ENCODE results near the gene PXDC1. TPM values are rescaled to one million over a fixed set of nuclear protein-coding genes. Genes with fewer than 3 reads are reported as not detected.
A peak's percentile ranks its signal among the peaks of the same experiment; 100 is the strongest.
"Not testable (repeated sequence)": the region's sequence is repeated elsewhere in the genome, so short reads cannot be mapped to it uniquely, and the experiment has no call there.

PXDC1 gene
- total RNA-seq, 2 donors from 2014 or later: 0.94 to 7.2 TPM

- H3K9me3 Mint-ChIP-seq: peaks cover 0 to 2% of the 10 kb centered on the region in 2 donors
- no peak for ATAC-seq (replicated peaks in 1 of 2)
- no peak overlapping the region for H3K27ac Mint-ChIP-seq
- no peaks in the 10 kb centered on the region for H3K4me1 Mint-ChIP-seq (ENCODE audit: low read depth)
- H3K4me3 Mint-ChIP-seq: no peak overlapping the region
- peaks cover 21% of the 10 kb centered on the region for H3K27me3 Mint-ChIP-seq (ENCODE audit: low read depth)
- H3K36me3 Mint-ChIP-seq (ENCODE audit: insufficient read depth in 2 of 2): no peaks in the 10 kb centered on the region
- peak in 1 of 2 donors; percentile 7 for DNase-seq
These were observed 25.5 kb upstream of the PXDC1 start for GRCh38 chr6:3776881-3777507.

- Mint-ChIP-seq H3K4me1 (ENCODE audit: low read depth) (no peaks in the 10 kb centered on the region), H3K9me3 (peaks cover 0 to 2% of the 10 kb centered on the region in 2 donors), H3K36me3 (ENCODE audit: insufficient read depth in 2 of 2) (no peaks in the 10 kb centered on the region), H3K4me3 (no peak overlapping the region), H3K27me3 (ENCODE audit: low read depth) (peaks cover 24% of the 10 kb centered on the region), H3K27ac (no peak overlapping the region)
- DNase-seq (no peak), ATAC-seq (replicated peaks in 1 of 2) (no peak)
These were observed 24.3 kb upstream of the PXDC1 start for GRCh38 chr6:3775847-3776246.

DNA sequence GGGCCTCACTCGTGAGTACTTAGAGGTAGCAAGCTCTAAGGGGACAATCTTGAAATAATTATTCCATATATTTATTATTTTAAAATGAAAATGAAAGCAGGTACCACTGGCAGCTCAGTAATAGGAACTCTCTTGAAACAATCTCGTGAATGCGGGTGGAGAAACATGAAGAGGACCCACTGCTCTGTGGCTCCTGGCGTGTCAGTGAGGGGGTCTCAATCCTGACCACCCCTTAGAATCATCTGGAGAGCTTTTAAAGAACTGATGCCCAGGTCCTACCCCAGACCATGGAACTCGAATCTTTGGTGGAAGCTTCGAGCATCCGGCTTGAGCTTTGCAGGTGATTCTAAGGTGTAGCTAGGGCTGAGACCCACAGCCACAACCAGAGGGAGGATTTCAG lies 23.9 kb upstream of the PXDC1 start:
- H3K4me3 Mint-ChIP-seq: no peak overlapping the region
- H3K9me3 Mint-ChIP-seq: peaks cover 0 to 2% of the 10 kb centered on the region in 2 donors
- peaks cover 24% of the 10 kb centered on the region for H3K27me3 Mint-ChIP-seq (ENCODE audit: low read depth)
- no peaks in the 10 kb centered on the region for H3K36me3 Mint-ChIP-seq (ENCODE audit: insufficient read depth in 2 of 2)
- H3K27ac Mint-ChIP-seq: no peak overlapping the region
- DNase-seq (no peak), ATAC-seq (replicated peaks in 1 of 2) (no peak)
- no peaks in the 10 kb centered on the region for H3K4me1 Mint-ChIP-seq (ENCODE audit: low read depth)

DNA sequence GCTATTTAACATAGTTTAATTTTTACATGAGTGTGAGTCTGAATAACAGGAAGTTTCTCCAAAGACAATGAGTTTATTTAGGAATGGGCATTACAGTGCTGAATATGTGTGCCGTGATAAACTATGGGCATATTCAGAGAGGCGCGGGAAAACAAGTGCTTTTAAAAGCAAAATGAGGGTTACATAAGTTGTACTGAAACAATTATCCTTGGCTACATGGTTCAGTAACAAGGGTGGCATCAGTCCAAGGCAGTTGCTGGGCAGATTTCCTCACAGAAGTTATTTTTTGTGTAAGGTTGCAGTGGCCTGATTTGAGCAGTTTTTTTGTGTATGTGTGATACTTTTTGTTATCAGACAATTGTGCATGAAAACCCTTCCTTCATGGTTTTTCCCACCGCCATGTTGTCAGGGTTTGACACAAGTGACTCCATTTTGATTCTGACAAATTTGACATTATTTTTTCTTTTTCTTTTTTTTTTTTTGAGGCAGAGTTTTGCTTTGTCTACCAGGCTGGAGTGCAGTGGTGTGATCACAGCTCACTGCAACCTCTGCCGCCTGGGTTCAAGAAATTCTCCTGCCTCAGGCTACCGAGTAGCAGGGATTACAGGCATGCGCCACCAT lies 22.3 kb upstream of the PXDC1 start:
- Mint-ChIP-seq H3K4me1 (ENCODE audit: low read depth) (peaks cover 13% of the 10 kb centered on the region), H3K4me3 (no peak overlapping the region), H3K27me3 (ENCODE audit: low read depth) (peaks cover 32% of the 10 kb centered on the region), H3K27ac (no peak overlapping the region), H3K9me3 (peaks cover 0 to 2% of the 10 kb centered on the region in 2 donors), H3K36me3 (ENCODE audit: insufficient read depth in 2 of 2) (no peaks in the 10 kb centered on the region)
- no peak for ATAC-seq (replicated peaks in 1 of 2)
- no peak for DNase-seq

DNA sequence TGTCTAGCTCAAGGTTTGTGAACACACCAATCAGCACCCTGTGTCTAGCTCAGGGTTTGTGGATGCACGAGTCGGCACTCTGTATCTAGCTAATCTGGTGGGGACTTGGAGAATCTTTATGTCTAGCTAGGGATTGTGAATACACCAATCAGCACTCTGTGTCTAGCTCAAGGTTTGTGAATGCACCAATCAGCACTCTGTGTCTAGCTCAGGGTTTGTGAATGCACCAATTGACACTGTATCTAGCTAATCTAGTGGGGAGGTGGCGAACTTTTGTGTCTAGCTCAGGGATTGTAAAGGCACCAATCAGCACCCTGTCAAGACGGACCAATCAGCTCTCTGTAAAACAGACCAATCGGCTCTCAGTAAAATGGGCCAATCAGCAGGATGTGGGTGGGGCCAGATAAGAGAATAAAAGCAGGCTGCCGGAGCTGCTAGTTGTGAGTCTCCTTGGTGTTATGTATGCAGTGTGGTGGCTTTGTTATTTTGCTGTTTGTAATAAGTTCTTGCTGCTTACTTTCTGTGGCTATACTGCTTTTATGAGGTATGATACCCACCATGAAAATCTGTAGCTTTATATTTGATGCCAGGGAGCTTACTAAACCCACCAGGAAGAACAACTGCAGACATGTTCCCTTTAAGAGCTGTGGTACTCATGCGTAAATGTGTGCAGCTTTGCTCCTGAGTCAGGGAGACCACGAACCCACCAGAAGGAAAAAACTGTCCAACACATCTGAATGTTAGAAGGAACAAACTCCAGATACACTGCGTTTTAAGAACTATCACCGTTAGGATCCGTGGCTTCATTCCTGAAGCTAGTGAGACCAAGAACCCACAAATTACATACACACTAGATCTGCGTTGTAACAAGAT lies 20.9 kb upstream of the PXDC1 start:
- not testable (repeated sequence) for H3K36me3 Mint-ChIP-seq (ENCODE audit: insufficient read depth in 2 of 2); H3K27ac Mint-ChIP-seq; ATAC-seq (replicated peaks in 1 of 2); H3K4me3 Mint-ChIP-seq; H3K9me3 Mint-ChIP-seq; DNase-seq
- Mint-ChIP-seq H3K27me3 (ENCODE audit: low read depth) (peaks cover 40% of the 10 kb centered on the region), H3K4me1 (ENCODE audit: low read depth) (peaks cover 13% of the 10 kb centered on the region)

DNA sequence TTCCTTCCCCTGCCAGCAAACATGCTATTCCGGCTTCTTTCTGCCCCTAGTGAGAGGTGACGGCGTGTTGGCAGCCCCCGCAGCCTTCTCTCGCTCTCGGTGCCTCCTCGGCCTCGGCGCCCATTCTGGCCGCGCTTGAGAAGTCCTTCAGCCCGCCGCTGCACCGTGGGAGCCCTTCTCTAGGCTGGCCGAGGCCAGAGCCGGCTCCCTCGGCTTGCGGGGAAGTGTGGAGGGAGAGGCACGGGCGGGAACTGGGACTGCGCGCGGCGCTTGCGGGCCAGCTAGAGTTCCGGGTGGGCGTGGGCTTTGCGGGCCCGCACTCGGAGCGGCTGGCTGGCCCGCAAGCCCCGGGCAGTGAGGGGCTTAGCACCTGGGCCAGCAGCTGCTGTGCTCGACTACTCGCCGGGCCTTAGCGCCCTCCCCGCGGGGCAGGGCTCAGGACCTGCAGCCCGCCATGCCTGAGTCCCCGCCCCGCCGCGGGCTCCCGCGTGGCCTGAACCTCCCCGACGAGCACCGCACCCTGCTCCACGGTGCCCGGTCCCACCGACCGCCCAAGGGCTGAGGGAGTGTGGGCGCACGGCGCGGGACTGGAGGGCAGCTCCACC lies 20.0 kb upstream of the PXDC1 start:
- Mint-ChIP-seq H3K27ac (no peak overlapping the region), H3K4me3 (no peak overlapping the region), H3K9me3 (no peaks in the 10 kb centered on the region), H3K36me3 (ENCODE audit: insufficient read depth in 2 of 2) (no peaks in the 10 kb centered on the region), H3K4me1 (ENCODE audit: low read depth) (peaks cover 13% of the 10 kb centered on the region), H3K27me3 (ENCODE audit: low read depth) (peaks cover 35% of the 10 kb centered on the region)
- no peak for ATAC-seq (replicated peaks in 1 of 2)
- no peak for DNase-seq

- Mint-ChIP-seq H3K4me3 (peak overlapping the region; percentile 50 to 82), H3K9me3 (no peaks in the 10 kb centered on the region), H3K27ac (peak overlapping the region; percentile 85), H3K36me3 (ENCODE audit: insufficient read depth in 2 of 2) (no peaks in the 10 kb centered on the region), H3K4me1 (ENCODE audit: low read depth) (peaks cover 13% of the 10 kb centered on the region), H3K27me3 (ENCODE audit: low read depth) (peaks cover 39% of the 10 kb centered on the region)
- peak; percentile 24 to 74 for ATAC-seq (replicated peaks in 1 of 2)
- peak in 1 of 2 donors; percentile 19 for DNase-seq
These were observed 18.7 kb upstream of the PXDC1 start for GRCh38 chr6:3770023-3770720.

GRCh38 chr6:3769610-3770009 lies 18.1 kb upstream of the PXDC1 start:
- ATAC-seq (replicated peaks in 1 of 2) (peak; percentile 53 to 88), DNase-seq (peak in 1 of 2 donors; percentile 19)
- H3K27ac Mint-ChIP-seq: peak overlapping the region; percentile 85
- H3K4me3 Mint-ChIP-seq: peak overlapping the region in 1 of 2 donors; percentile 82
- H3K9me3 Mint-ChIP-seq: no peaks in the 10 kb centered on the region
- no peaks in the 10 kb centered on the region for H3K36me3 Mint-ChIP-seq (ENCODE audit: insufficient read depth in 2 of 2)
- peaks cover 13% of the 10 kb centered on the region for H3K4me1 Mint-ChIP-seq (ENCODE audit: low read depth)
- H3K27me3 Mint-ChIP-seq (ENCODE audit: low read depth): peaks cover 41% of the 10 kb centered on the region

DNA sequence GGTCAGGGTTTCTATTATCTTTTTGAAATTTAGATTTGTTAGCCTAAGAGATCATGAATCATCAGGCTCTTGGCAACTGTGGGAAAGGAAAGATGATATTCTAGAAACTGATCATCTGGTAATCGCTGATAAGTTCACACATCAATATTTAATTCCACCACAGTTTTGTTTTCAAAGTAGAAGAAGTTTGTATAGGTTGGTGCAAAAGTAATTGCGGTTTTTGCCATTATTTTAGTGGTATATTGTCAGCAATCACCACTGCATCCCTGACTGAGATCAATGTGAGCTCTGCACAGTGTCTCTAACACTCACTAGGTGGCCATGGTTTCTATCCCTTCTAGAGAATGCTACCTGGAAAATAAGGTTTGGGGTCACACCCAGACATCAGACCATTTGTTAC lies 17.0 kb upstream of the PXDC1 start:
- H3K27me3 Mint-ChIP-seq (ENCODE audit: low read depth): peaks cover 41% of the 10 kb centered on the region
- DNase-seq: no peak
- no peaks in the 10 kb centered on the region for H3K36me3 Mint-ChIP-seq (ENCODE audit: insufficient read depth in 2 of 2)
- no peak for ATAC-seq (replicated peaks in 1 of 2)
- peaks cover 13% of the 10 kb centered on the region for H3K4me1 Mint-ChIP-seq (ENCODE audit: low read depth)
- H3K4me3 Mint-ChIP-seq: no peak overlapping the region
- H3K27ac Mint-ChIP-seq: no peak overlapping the region
- H3K9me3 Mint-ChIP-seq: no peaks in the 10 kb centered on the region

GRCh38 chr6:3767483-3767882 lies 16.0 kb upstream of the PXDC1 start:
- not testable (repeated sequence) for H3K4me3 Mint-ChIP-seq; ATAC-seq (replicated peaks in 1 of 2); H3K36me3 Mint-ChIP-seq (ENCODE audit: insufficient read depth in 2 of 2); H3K27ac Mint-ChIP-seq; DNase-seq; H3K9me3 Mint-ChIP-seq
- Mint-ChIP-seq H3K27me3 (ENCODE audit: low read depth) (peaks cover 47% of the 10 kb centered on the region), H3K4me1 (ENCODE audit: low read depth) (peaks cover 13% of the 10 kb centered on the region)

- DNase-seq (no peak), ATAC-seq (replicated peaks in 1 of 2) (no peak)
- no peak overlapping the region for H3K4me3 Mint-ChIP-seq
- no peaks in the 10 kb centered on the region for H3K9me3 Mint-ChIP-seq
- H3K27ac Mint-ChIP-seq: no peak overlapping the region
- H3K36me3 Mint-ChIP-seq (ENCODE audit: insufficient read depth in 2 of 2): no peaks in the 10 kb centered on the region
- peaks cover 47% of the 10 kb centered on the region for H3K27me3 Mint-ChIP-seq (ENCODE audit: low read depth)
- H3K4me1 Mint-ChIP-seq (ENCODE audit: low read depth): peaks cover 13% of the 10 kb centered on the region
These were observed 14.7 kb upstream of the PXDC1 start for GRCh38 chr6:3766214-3766613.

DNA sequence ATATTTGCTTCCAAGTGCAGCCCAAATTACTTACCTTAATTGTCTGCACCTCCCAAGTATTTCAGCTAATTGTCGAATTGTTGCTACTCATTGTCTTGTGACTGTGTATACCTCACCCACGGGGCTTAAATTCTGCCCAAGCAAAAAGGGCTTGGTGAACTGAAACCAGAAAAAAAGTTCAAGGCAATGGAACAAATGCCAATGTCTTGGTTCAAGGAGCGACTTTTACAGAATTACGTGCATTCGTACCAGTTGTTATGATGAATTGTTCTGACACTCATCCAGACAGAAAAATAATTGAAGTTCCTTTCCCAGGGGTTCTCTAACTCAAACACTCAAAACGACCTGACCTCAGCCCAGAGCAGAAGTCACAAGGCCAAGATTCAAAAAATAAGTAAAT lies 13.9 kb upstream of the PXDC1 start:
- no peak for ATAC-seq (replicated peaks in 1 of 2)
- no peak for DNase-seq
- H3K27me3 Mint-ChIP-seq (ENCODE audit: low read depth): peaks cover 39% of the 10 kb centered on the region
- H3K36me3 Mint-ChIP-seq (ENCODE audit: insufficient read depth in 2 of 2): no peaks in the 10 kb centered on the region
- peaks cover 13% of the 10 kb centered on the region for H3K4me1 Mint-ChIP-seq (ENCODE audit: low read depth)
- no peak overlapping the region for H3K27ac Mint-ChIP-seq
- no peaks in the 10 kb centered on the region for H3K9me3 Mint-ChIP-seq
- no peak overlapping the region for H3K4me3 Mint-ChIP-seq
